Chondrocyte (in vitro differentiated cells): ENCODE data around the gene SLC25A28. TPM values are rescaled to one million over a fixed set of nuclear protein-coding genes. Genes with fewer than 3 reads are reported as not detected.

Source experiments
- DNase-seq: peaks from one replicate; pipeline ENCODE4 v3.0.0; 2021; ENCODE audit warnings: mixed read lengths, low spot score
- H3K27ac Mint-ChIP-seq: one replicate; pipeline ENCODE4 v1.8.0; 2021; ENCODE audit warnings: mild to moderate bottlenecking, moderate library complexity, mixed read lengths; ENCODE audit not compliant: unreplicated experiment
- H3K27me3 Mint-ChIP-seq: 2 replicates; pipeline ENCODE4 v1.8.0; 2021; ENCODE audit warnings: low read depth, mixed read lengths
- H3K36me3 Mint-ChIP-seq: 2 replicates; pipeline ENCODE4 v1.8.0; 2021; ENCODE audit warnings: low read depth, mixed read lengths
- H3K4me1 Mint-ChIP-seq: 2 replicates; pipeline ENCODE4 v1.8.0; 2021; ENCODE audit warnings: low read depth, mild to moderate bottlenecking, mixed read lengths
- H3K4me3 Mint-ChIP-seq: one replicate; pipeline ENCODE4 v1.8.0; 2021; ENCODE audit warnings: mild to moderate bottlenecking, moderate library complexity, mixed read lengths; ENCODE audit not compliant: unreplicated experiment
- H3K9me3 Mint-ChIP-seq: 2 replicates; pipeline ENCODE4 v1.8.0; 2021; ENCODE audit warnings: low read depth, mixed read lengths
- CTCF ChIP-seq: fragments of 200-600 bp; sonication (generic); IDR thresholded peaks from 2 replicates; pipeline ENCODE4 v1.5.0; 2021; ENCODE audit warnings: antibody characterized with exemption, mild to moderate bottlenecking, moderate library complexity
- total RNA-seq: library from RNA; stranded (reverse); gene quantifications from 3 replicates; pipeline ENCODE4 v1.2.1, GENCODE V29; 2021

Gene SLC25A28
- total RNA-seq, 1 donor from 2014 or later, result 31.9 TPM

- H3K36me3 Mint-ChIP-seq, result no peaks in the 10 kb centered on the region
- TF ChIP-seq CTCF, result no peak
- DNase-seq, result no peak
- no peak overlapping the region for H3K4me3 Mint-ChIP-seq
- no peak overlapping the region for H3K27ac Mint-ChIP-seq
- H3K4me1 Mint-ChIP-seq, result no peaks in the 10 kb centered on the region
- peaks cover 32% of the 10 kb centered on the region for H3K27me3 Mint-ChIP-seq
- H3K9me3 Mint-ChIP-seq, result no peaks in the 10 kb centered on the region
Measured at GRCh38 chr10:99569253-99569939, 50.8 kb downstream of the SLC25A28 start.

GRCh38 chr10:99565166-99565565 is 55.1 kb downstream of the SLC25A28 start:
- Mint-ChIP-seq H3K36me3 (no peaks in the 10 kb centered on the region), H3K27me3 (peaks cover 46% of the 10 kb centered on the region), H3K4me1 (no peaks in the 10 kb centered on the region), H3K9me3 (no peaks in the 10 kb centered on the region), H3K27ac (no peak overlapping the region), H3K4me3 (no peak overlapping the region)
- DNase-seq, result no peak
- TF ChIP-seq CTCF, result no peak

- Mint-ChIP-seq H3K4me3 (no peak overlapping the region), H3K9me3 (no peaks in the 10 kb centered on the region), H3K27me3 (peaks cover 49% of the 10 kb centered on the region), H3K27ac (no peak overlapping the region), H3K4me1 (no peaks in the 10 kb centered on the region), H3K36me3 (no peaks in the 10 kb centered on the region)
- no peak for DNase-seq
- TF ChIP-seq CTCF, result no peak
Measured at GRCh38 chr10:99564361-99564760, 55.9 kb downstream of the SLC25A28 start.

GRCh38 chr10:99562631-99563030 is 57.6 kb downstream of the SLC25A28 start:
- no peak overlapping the region for H3K27ac Mint-ChIP-seq
- peaks cover 53% of the 10 kb centered on the region for H3K27me3 Mint-ChIP-seq
- no peak for TF ChIP-seq CTCF
- no peak overlapping the region for H3K4me3 Mint-ChIP-seq
- H3K36me3 Mint-ChIP-seq, result no peaks in the 10 kb centered on the region
- H3K4me1 Mint-ChIP-seq, result no peaks in the 10 kb centered on the region
- no peak for DNase-seq
- no peaks in the 10 kb centered on the region for H3K9me3 Mint-ChIP-seq

Other genes starting within 250 kb of the SLC25A28 start
- gene GOT1, start 189.8 kb downstream of the SLC25A28 start, total RNA-seq, result 18.3 to 38.9 TPM (median 34.2 TPM) in 3 replicates
- gene NKX2-3, start 87.5 kb downstream of the SLC25A28 start, total RNA-seq, result not detected in 3 replicates
- 28.8 to 32.3 TPM (median 29.5 TPM) in 3 replicates for gene ENTPD7, start 39.1 kb upstream of the SLC25A28 start, total RNA-seq
- gene COX15, start 111.7 kb upstream of the SLC25A28 start, total RNA-seq, result 20.8 to 29.8 TPM (median 21.3 TPM) in 3 replicates
- 14.4 to 19.1 TPM (median 14.5 TPM) in 3 replicates for gene CUTC, start 111.8 kb upstream of the SLC25A28 start, total RNA-seq
- 0.57 to 0.69 TPM (median 0.63 TPM) in 3 replicates for gene ABCC2, start 162.2 kb upstream of the SLC25A28 start, total RNA-seq